LNCaP clone FGC (cell line): Measurements from ENCODE around the gene QKI.

Experiments used
- DNase-seq: peaks from one replicate; pipeline ENCODE4 v3.0.0-alpha.2; 2011; ENCODE audit warnings: low read depth
- H3K4me3 ChIP-seq: 2 replicates; pipeline ENCODE4 v1.5.1; 2011; ENCODE audit warnings: mild to moderate bottlenecking, low read depth, low read length, control low read depth
- TF ChIP-seq, protein P1 (sequence below): IDR thresholded peaks from 2 replicates; pipeline ENCODE4 v1.5.1; 2012; ENCODE audit warnings: mild to moderate bottlenecking; ENCODE audit not compliant: control insufficient read depth, insufficient read depth; ENCODE audit errors: extremely low read depth

Gene QKI

DNA sequence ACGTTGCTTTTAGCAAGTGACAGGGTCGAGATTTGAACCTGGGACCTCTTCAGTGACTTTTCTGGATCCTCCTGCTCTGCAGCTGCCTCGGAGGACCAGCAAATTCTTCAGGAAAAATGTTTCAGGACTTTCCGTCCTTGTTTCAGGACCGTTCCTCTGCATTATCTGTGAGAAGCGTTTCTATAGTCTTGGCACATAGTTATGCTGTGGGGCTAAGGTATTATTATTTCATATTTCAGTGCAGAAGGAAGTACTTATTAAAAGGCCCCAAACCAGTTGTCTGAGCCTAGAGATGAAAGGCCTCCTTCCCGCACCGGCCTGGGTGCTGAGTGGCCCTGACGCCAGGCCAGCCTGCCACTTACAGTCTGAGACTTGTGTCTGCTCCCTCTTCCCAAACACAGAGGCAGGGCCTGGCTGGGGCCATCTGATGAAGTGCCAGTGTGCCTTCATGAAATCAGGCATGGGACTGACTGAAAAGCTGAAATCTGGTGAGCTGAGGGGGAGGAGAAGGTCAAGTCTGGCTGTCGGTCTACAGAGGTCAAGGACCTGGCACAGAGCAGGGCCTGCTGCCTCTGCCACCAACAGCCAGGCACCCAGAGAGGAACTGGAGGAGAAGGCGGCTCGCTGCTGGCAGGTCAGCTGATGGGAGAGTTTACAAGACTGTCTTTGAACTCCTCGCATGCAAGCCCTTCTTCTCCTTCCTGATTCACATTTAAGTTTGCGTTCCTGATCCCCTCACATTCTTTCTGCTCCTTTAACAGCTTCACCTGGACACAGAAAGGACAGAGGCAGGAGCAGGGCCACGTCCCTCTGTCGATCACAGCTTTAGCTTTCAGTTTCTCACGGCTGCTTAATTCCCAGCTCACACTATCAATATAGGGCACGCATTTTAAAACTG is 8.9 kb upstream of the QKI start:
- H3K4me3 ChIP-seq = no peak overlapping the region
- TF ChIP-seq, protein P1, sequence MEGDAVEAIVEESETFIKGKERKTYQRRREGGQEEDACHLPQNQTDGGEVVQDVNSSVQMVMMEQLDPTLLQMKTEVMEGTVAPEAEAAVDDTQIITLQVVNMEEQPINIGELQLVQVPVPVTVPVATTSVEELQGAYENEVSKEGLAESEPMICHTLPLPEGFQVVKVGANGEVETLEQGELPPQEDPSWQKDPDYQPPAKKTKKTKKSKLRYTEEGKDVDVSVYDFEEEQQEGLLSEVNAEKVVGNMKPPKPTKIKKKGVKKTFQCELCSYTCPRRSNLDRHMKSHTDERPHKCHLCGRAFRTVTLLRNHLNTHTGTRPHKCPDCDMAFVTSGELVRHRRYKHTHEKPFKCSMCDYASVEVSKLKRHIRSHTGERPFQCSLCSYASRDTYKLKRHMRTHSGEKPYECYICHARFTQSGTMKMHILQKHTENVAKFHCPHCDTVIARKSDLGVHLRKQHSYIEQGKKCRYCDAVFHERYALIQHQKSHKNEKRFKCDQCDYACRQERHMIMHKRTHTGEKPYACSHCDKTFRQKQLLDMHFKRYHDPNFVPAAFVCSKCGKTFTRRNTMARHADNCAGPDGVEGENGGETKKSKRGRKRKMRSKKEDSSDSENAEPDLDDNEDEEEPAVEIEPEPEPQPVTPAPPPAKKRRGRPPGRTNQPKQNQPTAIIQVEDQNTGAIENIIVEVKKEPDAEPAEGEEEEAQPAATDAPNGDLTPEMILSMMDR = no peak
- DNase-seq = no peak

DNA sequence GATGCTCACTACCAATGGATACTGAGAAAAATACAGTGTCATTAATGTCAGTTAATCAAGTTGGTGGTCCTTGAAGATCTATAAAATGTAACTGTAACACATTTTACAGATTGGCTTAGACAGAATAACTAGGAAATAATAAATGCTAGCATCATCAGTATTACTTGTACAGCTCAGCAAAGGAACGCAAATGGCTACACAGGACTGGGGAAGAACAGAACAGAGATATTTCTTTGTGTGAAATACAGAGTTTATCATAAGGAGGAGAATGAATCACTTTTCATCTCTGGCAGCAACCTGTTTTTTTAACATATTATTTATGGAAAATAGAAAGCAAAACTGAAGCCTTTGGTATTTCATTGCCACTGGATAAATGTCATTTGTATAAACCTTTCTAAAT is 8.2 kb upstream of the QKI start:
- no peak for DNase-seq
- H3K4me3 ChIP-seq = no peak overlapping the region
- TF ChIP-seq, protein P1 = no peak

DNA sequence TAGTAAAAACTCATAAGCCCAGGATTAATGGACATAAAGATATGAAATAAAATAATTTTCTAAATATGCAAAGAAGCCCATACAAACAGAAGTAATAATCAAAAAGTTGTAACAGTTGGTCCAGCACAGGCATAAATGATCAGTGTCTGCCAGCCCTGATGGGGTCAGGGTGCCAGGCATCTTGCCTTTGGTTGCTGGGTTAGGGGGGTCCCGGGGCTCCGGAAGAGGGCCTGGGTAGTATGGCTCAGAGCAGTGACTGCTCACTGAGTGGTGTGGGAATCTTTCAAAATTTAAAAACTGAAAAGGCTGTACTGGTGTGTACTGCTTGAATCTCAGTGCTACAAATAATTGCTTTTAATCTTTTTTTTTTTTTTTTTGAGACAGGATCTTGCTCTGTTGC is 7.7 kb upstream of the QKI start:
- H3K4me3 ChIP-seq = no peak overlapping the region
- TF ChIP-seq, protein P1 = no peak
- no peak for DNase-seq

DNA sequence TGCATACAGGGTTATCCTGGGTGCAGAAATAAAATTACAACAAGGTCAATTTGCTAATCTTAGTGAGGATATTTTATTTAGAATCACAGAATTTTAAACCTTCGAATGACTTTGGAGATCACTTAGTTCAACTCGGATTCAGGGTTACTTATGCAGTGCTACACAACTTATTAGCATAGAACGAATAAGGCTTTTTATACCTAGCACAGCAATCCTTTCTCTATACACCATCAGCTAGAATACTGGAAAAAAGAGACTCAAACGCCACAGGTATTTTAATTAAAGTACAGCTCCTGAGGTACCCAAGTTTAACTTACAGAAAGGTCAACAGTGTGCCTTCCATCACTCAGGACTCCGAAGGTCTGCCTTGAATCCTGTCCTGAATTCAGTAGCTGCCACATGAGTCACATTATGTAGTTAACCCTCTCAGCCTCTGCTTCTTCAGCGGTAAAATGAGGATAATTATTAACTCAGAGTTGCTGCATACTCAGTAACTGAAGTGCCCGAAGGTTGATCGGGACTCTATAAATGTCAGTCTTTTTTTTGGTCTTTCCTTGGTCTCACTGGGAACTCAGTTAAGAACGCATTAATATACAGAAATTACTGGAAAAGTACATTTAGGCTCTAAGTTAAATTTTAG is 6.0 kb upstream of the QKI start:
- DNase-seq = no peak
- H3K4me3 ChIP-seq = no peak overlapping the region
- TF ChIP-seq, protein P1 = no peak

DNA sequence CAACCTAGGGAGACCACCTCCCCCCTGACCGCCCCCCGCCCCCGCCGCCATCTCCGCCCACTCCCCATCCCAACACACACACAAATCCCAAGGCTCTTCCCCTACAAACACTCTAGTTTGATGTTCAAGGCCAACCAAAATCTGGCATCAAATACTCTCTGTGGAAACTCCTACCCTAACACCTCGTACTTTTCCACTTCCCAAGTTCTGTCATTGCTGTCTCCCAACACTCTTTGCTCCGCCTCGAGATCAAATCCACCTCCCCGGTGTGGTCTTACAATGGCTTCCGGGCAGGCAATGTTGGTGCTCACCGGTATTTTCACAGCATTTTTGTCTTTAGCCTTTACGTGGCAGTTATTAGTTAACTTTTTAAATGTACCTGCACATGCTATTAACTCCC is 4.8 kb upstream of the QKI start:
- no peak overlapping the region for H3K4me3 ChIP-seq
- DNase-seq = no peak
- TF ChIP-seq, protein P1 = no peak

DNA sequence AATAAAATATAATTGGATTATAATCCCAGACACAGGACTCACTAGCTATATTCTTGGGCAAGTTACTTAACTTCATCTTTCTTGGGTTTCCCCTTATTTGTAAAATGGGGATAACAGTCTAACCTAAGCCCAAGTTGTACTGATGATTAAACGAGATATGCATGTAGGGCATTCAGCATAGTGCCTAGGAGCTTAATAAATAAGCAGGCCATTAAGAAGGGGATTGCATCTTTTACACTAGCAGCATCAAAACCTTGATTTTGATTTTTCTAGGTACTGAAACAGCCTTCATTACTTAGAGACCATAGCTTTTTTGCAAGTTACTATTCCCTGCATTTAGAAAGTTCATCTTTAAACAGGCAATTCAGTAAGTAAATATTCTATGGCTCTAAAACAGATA is 2.2 kb upstream of the QKI start:
- no peak for DNase-seq
- H3K4me3 ChIP-seq = no peak overlapping the region

More for the DNA sequence above, 2.2 kb upstream of the QKI start:
- TF ChIP-seq, protein P1 = no peak
